CD4-positive, alpha-beta T cell (primary cell): ENCODE data around the gene PRKAR1B. TPM values are rescaled to one million over a fixed set of nuclear protein-coding genes. Genes with fewer than 3 reads are reported as not detected.

Source experiments
- ATAC-seq: fragments of 200-7000 bp; cut with Tn5 transposase; one replicate; pipeline ENCODE4 v1.10.0; 2022; ENCODE audit warnings: mild to moderate bottlenecking; ENCODE audit not compliant: poor library complexity
- CTCF ChIA-PET: fragments of 350-600 bp; sonication (Branson Sonifier 250); formaldehyde crosslinking; loops from one replicate; lab custom pipeline; 2021; ENCODE audit warnings: antibody characterized with exemption, inconsistent platforms; lab: Charles Lee
- POLR2A ChIA-PET: fragments of 350-600 bp; sonication (Branson Sonifier 250); formaldehyde crosslinking; loops from one replicate; lab custom pipeline; 2021; ENCODE audit warnings: antibody characterized with exemption, inconsistent platforms; lab: Charles Lee
- DNase-seq, 14 experiments: peaks; one replicate each; pipeline ENCODE4 v3.0.0-alpha.2; 2013 to 2020; ENCODE audit warnings: mixed read lengths in 2 of 14
- H3K27ac ChIP-seq, 2 donors: one replicate each; pipeline versions ENCODE4 v1.5.1 to v1.7.0; 2013; ENCODE audit warnings: low read length in 2 of 2, low read depth in 1 of 2, mild to moderate bottlenecking in 1 of 2
- H3K27me3 ChIP-seq, 2 experiments: 1 replicate in 1 of 2; 2 replicates in 1 of 2; pipeline versions ENCODE4 v1.6.1 to v1.7.0; 2013; ENCODE audit warnings: low read length in 2 of 2, control low read depth in 1 of 2, mild to moderate bottlenecking in 1 of 2, moderate library complexity in 1 of 2; ENCODE audit not compliant: insufficient read depth in 2 of 2, control insufficient read depth in 1 of 2
- H3K36me3 ChIP-seq: one replicate; pipeline ENCODE4 v1.6.1; 2013; ENCODE audit warnings: low read length, control low read depth; ENCODE audit not compliant: insufficient read depth
- H3K4me1 ChIP-seq: one replicate; pipeline ENCODE4 v1.6.1; 2013; ENCODE audit warnings: low read length, control low read depth; ENCODE audit not compliant: insufficient read depth
- H3K4me3 ChIP-seq: one replicate; pipeline ENCODE4 v1.5.1; 2013; ENCODE audit warnings: mild to moderate bottlenecking, low read length, moderate library complexity
- H3K9me3 ChIP-seq, 2 experiments: 1 replicate in 1 of 2; 2 replicates in 1 of 2; pipeline versions ENCODE4 v1.6.1 to v1.7.0; 2013; ENCODE audit warnings: low read length in 2 of 2, mild to moderate bottlenecking in 2 of 2, control low read depth in 1 of 2, moderate library complexity in 1 of 2; ENCODE audit not compliant: control insufficient read depth in 1 of 2, insufficient read depth in 1 of 2
- H3K27ac Mint-ChIP-seq: one replicate; pipeline ENCODE4 v1.8.0; 2020; ENCODE audit warnings: mixed read lengths
- H3K27me3 Mint-ChIP-seq: one replicate; pipeline ENCODE4 v1.8.0; 2021; ENCODE audit warnings: mixed read lengths
- H3K36me3 Mint-ChIP-seq: one replicate; pipeline ENCODE4 v1.8.0; 2021; ENCODE audit warnings: low read depth, mixed read lengths
- H3K4me1 Mint-ChIP-seq: one replicate; pipeline ENCODE4 v1.8.0; 2021; ENCODE audit warnings: low read depth, mixed read lengths
- H3K4me3 Mint-ChIP-seq: one replicate; pipeline ENCODE4 v1.8.0; 2020; ENCODE audit warnings: mild to moderate bottlenecking, mixed read lengths
- H3K9me3 Mint-ChIP-seq: one replicate; pipeline ENCODE4 v1.8.0; 2020; ENCODE audit warnings: mixed read lengths
- CTCF ChIP-seq: fragments of 200-600 bp; IDR thresholded peaks from one replicate; pipeline ENCODE4 v1.8.0; 2022; ENCODE audit warnings: antibody characterized with exemption, mild to moderate bottlenecking
- intact Hi-C, 2 experiments: fragments of 100-400 bp; cut with DNase I in 1 of 2; cut with micrococcal nuclease in 1 of 2; formaldehyde crosslinking; loops; one replicate each; pipeline versions ENCODE4 v1.15.1 to v1.9.0; 2023 to 2025; cut with DNase I, micrococcal nuclease
- total RNA-seq, 174 experiments: library from RNA in 2 of 174; stranded (reverse) in 2 of 174; gene quantifications; one replicate each; pipeline ENCODE4 v1.2.3 and lab custom pipeline; 2021 to 2026

Gene PRKAR1B
- total RNA-seq, 2 experiments from 2014 or later: 18.8 to 19.5 TPM

GRCh38 chr7:515628-516027 lies 211.5 kb downstream of the PRKAR1B start:
- no peak for ATAC-seq

GRCh38 chr7:514651-515598 lies 212.2 kb downstream of the PRKAR1B start:
- H3K27me3 ChIP-seq: peaks cover 13 to 18% of the 10 kb centered on the region in 2 experiments
- no peak for ATAC-seq
- H3K4me3 ChIP-seq: no peak overlapping the region
- no peak overlapping the region for H3K27ac ChIP-seq
- peaks cover 10% of the 10 kb centered on the region for H3K4me1 Mint-ChIP-seq
- TF ChIP-seq CTCF: no peak
- peaks cover 40% of the 10 kb centered on the region for H3K27me3 Mint-ChIP-seq
- H3K4me3 Mint-ChIP-seq: no peak overlapping the region
- no peaks in the 10 kb centered on the region for H3K36me3 ChIP-seq
- H3K27ac Mint-ChIP-seq: no peak overlapping the region
- no peaks in the 10 kb centered on the region for H3K9me3 Mint-ChIP-seq
- H3K36me3 Mint-ChIP-seq: no peaks in the 10 kb centered on the region
- ChIA-PET POLR2A (interaction anchor here (0.5 kb wide), 1 partner anchor 117 kb away, joined by 3 read pairs; no protein-coding TSS in a partner anchor), CTCF (no interaction called here)
- peaks cover 13% of the 10 kb centered on the region for H3K4me1 ChIP-seq
- H3K9me3 ChIP-seq: peaks cover 0 to 5% of the 10 kb centered on the region in 2 experiments
- intact Hi-C loops: no loop called here
- no peak for DNase-seq

More at GRCh38 chr7:515628-516027, 211.5 kb downstream of the PRKAR1B start:
- Mint-ChIP-seq H3K4me1 (peaks cover 10% of the 10 kb centered on the region), H3K36me3 (no peaks in the 10 kb centered on the region), H3K27ac (no peak overlapping the region), H3K27me3 (peaks cover 40% of the 10 kb centered on the region), H3K9me3 (no peaks in the 10 kb centered on the region), H3K4me3 (no peak overlapping the region)
- POLR2A ChIA-PET: interaction anchor here (0.5 kb wide), 1 partner anchor 116 kb away, joined by 3 read pairs; no protein-coding TSS in a partner anchor
- Histone ChIP-seq H3K9me3 (peaks cover 0 to 5% of the 10 kb centered on the region in 2 experiments), H3K4me1 (peaks cover 19% of the 10 kb centered on the region), H3K27ac (no peak overlapping the region), H3K36me3 (no peaks in the 10 kb centered on the region), H3K4me3 (no peak overlapping the region), H3K27me3 (peaks cover 19 to 22% of the 10 kb centered on the region in 2 experiments)
- intact Hi-C loops: no loop called here
- DNase-seq: no peak
- no peak for TF ChIP-seq CTCF
- CTCF ChIA-PET: no interaction called here

GRCh38 chr7:514242-514641 lies 212.8 kb downstream of the PRKAR1B start:
- POLR2A ChIA-PET: no interaction called here
- no peak for TF ChIP-seq CTCF
- H3K27me3 Mint-ChIP-seq: peaks cover 40% of the 10 kb centered on the region
- no peak overlapping the region for H3K4me3 ChIP-seq
- H3K4me1 Mint-ChIP-seq: peaks cover 10% of the 10 kb centered on the region
- H3K9me3 ChIP-seq: peaks cover 0 to 5% of the 10 kb centered on the region in 2 experiments
- H3K4me3 Mint-ChIP-seq: no peak overlapping the region
- no peak for ATAC-seq
- H3K27ac ChIP-seq: no peak overlapping the region
- CTCF ChIA-PET: no interaction called here
- H3K36me3 Mint-ChIP-seq: no peaks in the 10 kb centered on the region
- intact Hi-C loops: no loop called here
- no peak for DNase-seq
- no peaks in the 10 kb centered on the region for H3K36me3 ChIP-seq
- no peak overlapping the region for H3K27ac Mint-ChIP-seq
- no peaks in the 10 kb centered on the region for H3K9me3 Mint-ChIP-seq
- peaks cover 12 to 18% of the 10 kb centered on the region in 2 experiments for H3K27me3 ChIP-seq
- H3K4me1 ChIP-seq: peaks cover 13% of the 10 kb centered on the region
